ENCODE measurements around the gene LRRC25. TPM values are rescaled to one million over a fixed set of nuclear protein-coding genes. Genes with fewer than 3 reads are reported as not detected.

Gene LRRC25
- total RNA-seq, 1 donor from 2014 or later, result 0.06 TPM

DNA sequence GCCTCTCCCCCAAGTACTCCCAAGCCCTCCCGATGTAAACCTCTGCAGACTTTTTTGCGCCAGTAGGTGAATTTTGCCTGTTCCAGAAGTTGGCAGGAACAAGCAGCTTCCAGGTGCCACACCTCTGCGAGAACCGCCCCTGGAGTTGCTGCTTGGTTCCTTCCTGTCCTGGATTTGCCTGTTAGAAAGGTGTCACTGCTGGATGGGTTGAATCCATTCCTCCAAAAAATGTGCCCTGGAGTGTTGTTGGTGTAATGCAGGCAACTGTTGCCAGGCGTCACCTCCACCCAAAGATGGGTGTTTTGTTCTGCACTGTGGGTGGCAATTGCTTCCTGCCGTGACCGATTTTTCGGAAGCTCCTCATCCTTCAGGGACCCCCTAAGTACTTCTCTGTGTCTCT lies 51.3 kb downstream of the LRRC25 start:
- no peak for DNase-seq (ENCODE audit: low read depth)
- H3K4me3 ChIP-seq (ENCODE audit: low read depth, low read length), result no peak overlapping the region
- TF ChIP-seq, protein P1, sequence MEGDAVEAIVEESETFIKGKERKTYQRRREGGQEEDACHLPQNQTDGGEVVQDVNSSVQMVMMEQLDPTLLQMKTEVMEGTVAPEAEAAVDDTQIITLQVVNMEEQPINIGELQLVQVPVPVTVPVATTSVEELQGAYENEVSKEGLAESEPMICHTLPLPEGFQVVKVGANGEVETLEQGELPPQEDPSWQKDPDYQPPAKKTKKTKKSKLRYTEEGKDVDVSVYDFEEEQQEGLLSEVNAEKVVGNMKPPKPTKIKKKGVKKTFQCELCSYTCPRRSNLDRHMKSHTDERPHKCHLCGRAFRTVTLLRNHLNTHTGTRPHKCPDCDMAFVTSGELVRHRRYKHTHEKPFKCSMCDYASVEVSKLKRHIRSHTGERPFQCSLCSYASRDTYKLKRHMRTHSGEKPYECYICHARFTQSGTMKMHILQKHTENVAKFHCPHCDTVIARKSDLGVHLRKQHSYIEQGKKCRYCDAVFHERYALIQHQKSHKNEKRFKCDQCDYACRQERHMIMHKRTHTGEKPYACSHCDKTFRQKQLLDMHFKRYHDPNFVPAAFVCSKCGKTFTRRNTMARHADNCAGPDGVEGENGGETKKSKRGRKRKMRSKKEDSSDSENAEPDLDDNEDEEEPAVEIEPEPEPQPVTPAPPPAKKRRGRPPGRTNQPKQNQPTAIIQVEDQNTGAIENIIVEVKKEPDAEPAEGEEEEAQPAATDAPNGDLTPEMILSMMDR (conservative IDR thresholded peaks at IDR 0.05; ENCODE audit: low read depth, low read length), result no peak

DNA sequence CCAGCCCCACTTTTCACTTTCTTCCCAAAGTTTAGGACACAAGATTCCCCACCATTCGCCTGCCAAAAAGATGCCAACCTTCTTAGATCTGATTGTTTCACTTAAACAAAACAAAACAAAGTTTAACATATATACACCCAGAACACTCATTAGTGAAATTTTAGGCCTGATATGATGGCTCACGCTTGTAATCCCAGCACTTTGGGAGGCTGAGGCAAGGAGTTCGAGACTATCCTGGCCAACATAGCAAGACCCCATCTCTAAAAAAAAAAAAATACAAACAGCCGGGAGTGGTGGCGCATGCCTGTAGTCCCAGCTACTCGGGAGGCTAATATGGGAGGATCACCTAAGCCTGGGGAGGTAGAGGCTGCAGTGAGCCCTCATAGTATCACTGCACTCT lies 52.1 kb downstream of the LRRC25 start:
- TF ChIP-seq, protein P1 (conservative IDR thresholded peaks at IDR 0.05; ENCODE audit: low read depth, low read length), result no peak
- H3K4me3 ChIP-seq (ENCODE audit: low read depth, low read length), result no peak overlapping the region
- DNase-seq (ENCODE audit: low read depth), result no peak

DNA sequence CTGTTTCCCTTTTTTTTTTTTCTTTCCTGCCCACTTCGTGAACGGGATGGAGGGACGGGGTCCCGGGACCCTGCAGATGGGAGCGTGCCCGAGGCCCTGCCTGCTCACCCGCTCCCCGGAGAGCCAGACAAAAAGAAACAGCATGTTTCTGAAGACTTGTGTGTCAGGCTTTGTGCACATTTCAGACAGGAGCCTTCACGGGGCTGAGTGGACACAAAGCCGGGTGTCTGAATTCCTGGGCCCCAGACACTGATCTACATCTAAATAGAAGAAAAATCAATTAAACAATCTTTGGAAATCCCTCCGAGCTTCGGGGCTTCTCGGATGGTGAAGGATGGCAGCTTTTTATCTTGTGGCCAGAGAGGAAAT lies 52.9 kb downstream of the LRRC25 start:
- no peak for DNase-seq (ENCODE audit: low read depth)
- TF ChIP-seq, protein P1 (conservative IDR thresholded peaks at IDR 0.05; ENCODE audit: low read depth, low read length), result no peak
- no peak overlapping the region for H3K4me3 ChIP-seq (ENCODE audit: low read depth, low read length)

DNA sequence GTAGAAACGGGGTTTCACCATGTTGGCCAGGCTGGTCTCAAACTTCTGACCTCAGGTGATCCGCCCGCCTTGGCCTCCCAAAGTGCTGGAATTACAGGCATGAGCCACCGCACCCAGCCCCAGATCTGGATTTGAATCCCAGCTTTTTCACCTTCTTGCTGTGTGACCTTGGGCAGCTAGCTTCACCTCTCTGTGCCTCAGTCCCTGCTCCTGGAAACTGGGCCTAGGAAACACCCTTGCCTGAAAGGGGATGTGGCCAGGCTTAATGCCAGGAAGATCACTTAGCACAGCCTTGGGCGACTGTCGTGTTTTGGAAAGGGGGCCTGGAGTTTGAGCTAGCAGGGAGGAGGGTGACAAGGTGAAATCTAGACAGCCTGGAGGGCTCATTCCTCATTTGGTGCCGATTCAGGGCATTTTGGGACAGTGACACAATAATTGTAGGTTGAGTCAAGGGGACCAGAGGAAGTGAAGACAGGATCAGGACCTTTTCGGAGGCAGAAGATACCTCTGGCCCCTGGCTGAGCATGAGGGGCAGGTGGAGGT lies 55.3 kb downstream of the LRRC25 start:
- TF ChIP-seq, protein P1 (conservative IDR thresholded peaks at IDR 0.05; ENCODE audit: low read depth, low read length), result no peak
- no peak overlapping the region for H3K4me3 ChIP-seq (ENCODE audit: low read depth, low read length)
- DNase-seq (ENCODE audit: low read depth), result no peak

Other genes starting within 250 kb of the LRRC25 start
- gene PIK3R2, start 244.5 kb downstream of the LRRC25 start, total RNA-seq, result 15.3 and 19.9 TPM in 2 replicates
- gene IFI30, start 223.8 kb downstream of the LRRC25 start, total RNA-seq, result 10.1 and 11.3 TPM in 2 replicates
- gene MPV17L2, start 204.4 kb downstream of the LRRC25 start, total RNA-seq, result 50.1 and 70.9 TPM in 2 replicates
- 0.17 and 0.43 TPM in 2 replicates for gene RAB3A, start 193.6 kb downstream of the LRRC25 start, total RNA-seq
- gene PDE4C, start 171.2 kb downstream of the LRRC25 start, total RNA-seq, result 0.63 TPM in 1 of 2 replicates, not detected in the other
- gene IQCN, start 123.2 kb downstream of the LRRC25 start, total RNA-seq, result 0.07 and 1.3 TPM in 2 replicates
- gene JUND, start 116.0 kb downstream of the LRRC25 start, total RNA-seq, result 266 and 341 TPM in 2 replicates
- gene LSM4, start 74.5 kb downstream of the LRRC25 start, total RNA-seq, result 490 and 620 TPM in 2 replicates
- 5.4 and 7.5 TPM in 2 replicates for gene PGPEP1, start 57.0 kb downstream of the LRRC25 start, total RNA-seq
- 76.3 and 262 TPM in 2 replicates for gene GDF15, start 11.5 kb downstream of the LRRC25 start, total RNA-seq
- 119 and 171 TPM in 2 replicates for gene SSBP4, start 21.8 kb upstream of the LRRC25 start, total RNA-seq
- gene ISYNA1, start 40.5 kb upstream of the LRRC25 start, total RNA-seq, result 88.7 and 115 TPM in 2 replicates
- 7.6 and 10.9 TPM in 2 replicates for gene ELL, start 124.4 kb upstream of the LRRC25 start, total RNA-seq
- 223 and 315 TPM in 2 replicates for gene FKBP8, start 146.0 kb upstream of the LRRC25 start, total RNA-seq
- gene KXD1, start 160.2 kb upstream of the LRRC25 start, total RNA-seq, result 128 and 207 TPM in 2 replicates
- gene UBA52, start 174.2 kb upstream of the LRRC25 start, total RNA-seq, result 1,133 and 1,698 TPM in 2 replicates
- 141 and 167 TPM in 2 replicates for gene REX1BD, start 191.2 kb upstream of the LRRC25 start, total RNA-seq
- 0.58 TPM in 1 of 2 replicates, not detected in the other for gene CRLF1, start 209.2 kb upstream of the LRRC25 start, total RNA-seq
- gene TMEM59L, start 215.2 kb upstream of the LRRC25 start, total RNA-seq, result 0.23 TPM in 1 of 2 replicates, not detected in the other
- gene KLHL26, start 239.4 kb upstream of the LRRC25 start, total RNA-seq, result 5.1 and 16.5 TPM in 2 replicates

Data from epithelial cell of proximal tubule (primary cell).